ENCODE results near the gene ARL6IP1.

Gene ARL6IP1

DNA sequence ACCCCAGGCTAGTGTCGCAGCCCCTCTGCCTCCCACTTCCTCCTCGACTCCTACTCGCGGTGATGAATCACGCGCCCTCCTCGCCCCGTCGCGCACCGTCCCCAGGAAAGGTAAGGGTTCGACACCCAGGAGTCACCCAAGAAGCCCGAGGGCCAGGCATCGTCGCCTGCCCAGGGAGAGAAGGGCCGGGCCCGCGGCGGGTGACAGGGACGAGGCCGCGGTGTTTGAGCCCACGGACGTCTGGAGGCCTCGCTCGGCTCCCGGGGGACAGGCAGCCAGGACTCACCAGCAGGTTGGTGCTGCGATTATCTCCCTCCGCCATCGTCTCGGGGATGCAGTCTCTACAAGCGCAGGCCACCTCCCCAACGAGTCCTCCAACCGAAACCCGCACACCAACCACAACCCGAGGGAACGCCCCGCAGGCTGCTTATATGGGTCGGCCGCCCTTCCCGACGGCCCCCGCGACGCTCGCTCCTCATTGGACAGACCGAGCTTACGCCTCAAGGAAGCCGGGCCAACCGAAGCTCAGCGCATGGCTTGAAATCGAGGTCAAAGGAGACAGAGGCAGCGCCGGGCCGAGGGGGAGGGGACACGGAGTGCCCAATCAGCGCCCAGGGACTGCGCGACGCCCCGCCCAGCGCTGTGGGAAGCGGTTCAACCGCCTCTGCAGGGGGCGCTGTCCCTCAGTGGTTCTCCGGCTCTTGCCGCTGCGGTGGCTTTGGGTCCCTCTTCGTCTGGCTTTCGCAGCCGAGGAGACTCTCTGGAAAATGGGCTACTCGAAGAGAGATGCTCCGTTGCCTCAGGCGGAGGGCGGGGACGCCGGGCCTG, at the start of gene ARL6IP1:
ARL6IP1 (minus strand) TSS at position 405 of the 828 bp plus-strand sequence; CDS start at position 322, 83 bp downstream.
- peak; percentile 98 for DNase-seq (ENCODE audit: low read depth)

DNA sequence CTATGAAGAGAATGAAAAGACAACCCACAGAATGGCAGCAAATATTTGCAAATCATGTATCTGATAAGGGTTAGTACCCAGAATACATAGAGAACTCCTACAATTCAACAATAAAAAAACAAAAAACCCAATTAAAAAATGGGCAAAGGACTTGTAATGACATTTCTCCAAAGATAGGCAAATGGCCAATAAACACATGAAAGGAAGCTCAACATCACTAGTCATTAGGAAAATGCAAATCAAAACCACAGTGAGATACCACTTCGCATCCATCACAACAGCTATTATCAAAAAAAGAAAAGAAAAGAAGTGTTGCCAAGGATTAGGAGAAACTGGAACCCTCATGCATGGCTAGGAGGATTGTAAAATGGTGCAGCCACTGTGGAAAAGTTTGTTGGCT, 45.1 kb upstream of the ARL6IP1 start:
- DNase-seq (ENCODE audit: low read depth) = no peak

DNA sequence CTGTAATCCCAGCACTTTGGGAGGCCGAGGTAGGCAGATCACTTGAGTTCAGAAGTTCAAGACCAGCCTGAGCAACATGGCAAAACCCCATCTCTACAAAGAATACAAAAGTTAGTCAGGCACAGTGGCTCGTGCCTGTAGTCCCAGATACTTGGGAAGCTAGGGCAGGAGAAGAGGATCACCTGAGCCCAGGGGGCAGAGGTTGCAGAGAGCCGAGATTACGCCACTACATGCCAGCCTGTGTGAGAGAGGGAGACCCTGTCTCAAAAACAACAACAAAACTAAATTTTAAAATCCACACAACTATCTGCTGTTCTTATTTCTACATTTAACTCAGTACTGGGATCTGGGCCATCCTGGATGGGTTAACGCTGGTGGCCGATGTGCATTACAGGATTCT, 41.2 kb upstream of the ARL6IP1 start:
- DNase-seq (ENCODE audit: low read depth) = no peak

DNA sequence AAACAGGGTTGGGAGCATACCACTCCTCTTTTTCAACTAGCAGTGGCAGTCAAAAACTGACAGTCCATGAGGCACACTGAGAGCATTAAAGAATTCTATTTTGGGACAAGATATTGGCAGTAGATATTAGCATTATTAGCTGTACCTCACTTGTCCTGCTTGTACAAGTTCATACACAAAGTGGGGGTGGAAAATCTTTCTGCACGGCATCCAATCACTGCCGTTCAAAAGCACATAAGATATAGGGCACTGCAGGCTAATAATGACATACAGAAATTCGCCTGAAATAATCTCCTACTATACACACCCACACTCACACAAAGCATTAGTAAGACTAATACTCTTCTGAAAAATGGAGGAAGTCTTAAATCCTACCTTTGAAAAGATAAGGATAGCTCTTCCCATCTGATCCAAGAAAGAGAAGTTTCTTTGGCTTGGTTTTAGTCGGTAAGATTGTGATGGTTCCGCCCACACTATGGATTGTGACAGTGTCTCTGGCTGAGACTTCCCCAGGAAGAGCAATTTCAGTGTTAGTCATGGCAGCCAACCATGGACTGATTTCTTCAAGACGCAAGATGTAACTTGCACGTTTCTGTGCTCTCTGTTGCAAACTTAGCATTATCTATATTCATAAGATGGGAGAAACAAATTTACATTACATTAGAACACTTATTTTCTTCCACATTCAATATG, 40.6 kb upstream of the ARL6IP1 start:
- no peak for DNase-seq (ENCODE audit: low read depth)

DNA sequence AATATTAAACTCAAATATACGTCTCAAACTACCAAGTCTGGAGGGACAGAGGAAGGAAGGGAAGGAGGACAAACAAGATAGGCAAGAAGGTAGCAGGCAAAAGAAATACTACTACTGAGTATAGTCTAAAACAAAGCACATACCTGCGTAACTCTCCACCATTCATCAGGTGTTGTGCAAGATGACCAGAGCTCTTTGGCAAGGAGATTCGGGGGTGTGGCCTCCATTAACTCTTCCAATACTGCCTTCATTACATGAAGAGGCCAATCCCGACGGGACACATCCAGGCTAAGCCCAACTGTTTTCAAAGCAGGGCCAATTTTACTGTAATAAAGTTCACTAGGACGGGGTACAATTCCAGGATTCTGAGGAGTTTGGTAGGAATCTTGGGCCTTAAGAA, 38.2 kb upstream of the ARL6IP1 start:
- no peak for DNase-seq (ENCODE audit: low read depth)

DNA sequence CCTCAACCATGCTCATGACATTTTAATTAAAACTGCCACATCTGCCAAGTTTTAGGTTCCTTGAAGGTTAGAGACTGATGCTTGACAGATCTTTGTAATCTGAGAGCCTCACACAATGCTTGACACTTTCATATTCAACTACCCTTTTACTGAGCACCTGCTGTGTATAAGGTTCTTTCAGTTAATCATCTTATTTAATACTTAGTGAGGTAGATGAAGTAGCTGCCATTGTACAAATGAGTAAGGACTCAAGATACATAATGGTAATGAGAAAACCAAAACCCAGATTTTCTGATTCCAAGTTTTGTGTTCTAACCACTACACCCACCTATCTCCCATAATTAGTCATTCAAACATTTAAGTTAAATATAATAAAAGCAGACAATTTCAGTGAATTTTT, 35.4 kb upstream of the ARL6IP1 start:
- no peak for DNase-seq (ENCODE audit: low read depth)

DNA sequence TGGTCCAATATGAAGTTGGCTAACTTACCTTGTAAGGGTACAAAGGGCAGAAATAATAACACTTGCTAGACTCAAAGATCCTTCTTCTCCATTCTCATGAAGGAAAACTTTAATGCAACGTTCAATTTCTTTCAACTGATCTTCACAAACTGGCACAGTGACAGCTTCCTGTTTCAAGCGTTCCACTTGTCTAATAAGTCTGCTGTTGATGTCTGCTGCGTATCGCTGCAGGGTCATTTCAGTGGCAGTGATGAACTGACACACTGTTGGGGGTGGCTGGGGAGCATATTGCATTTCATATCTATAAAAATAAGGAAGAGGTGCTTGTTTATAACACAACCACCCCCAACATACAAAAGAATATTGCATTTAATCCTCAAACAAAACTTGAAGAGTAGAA, 33.5 kb upstream of the ARL6IP1 start:
- no peak for DNase-seq (ENCODE audit: low read depth)

DNA sequence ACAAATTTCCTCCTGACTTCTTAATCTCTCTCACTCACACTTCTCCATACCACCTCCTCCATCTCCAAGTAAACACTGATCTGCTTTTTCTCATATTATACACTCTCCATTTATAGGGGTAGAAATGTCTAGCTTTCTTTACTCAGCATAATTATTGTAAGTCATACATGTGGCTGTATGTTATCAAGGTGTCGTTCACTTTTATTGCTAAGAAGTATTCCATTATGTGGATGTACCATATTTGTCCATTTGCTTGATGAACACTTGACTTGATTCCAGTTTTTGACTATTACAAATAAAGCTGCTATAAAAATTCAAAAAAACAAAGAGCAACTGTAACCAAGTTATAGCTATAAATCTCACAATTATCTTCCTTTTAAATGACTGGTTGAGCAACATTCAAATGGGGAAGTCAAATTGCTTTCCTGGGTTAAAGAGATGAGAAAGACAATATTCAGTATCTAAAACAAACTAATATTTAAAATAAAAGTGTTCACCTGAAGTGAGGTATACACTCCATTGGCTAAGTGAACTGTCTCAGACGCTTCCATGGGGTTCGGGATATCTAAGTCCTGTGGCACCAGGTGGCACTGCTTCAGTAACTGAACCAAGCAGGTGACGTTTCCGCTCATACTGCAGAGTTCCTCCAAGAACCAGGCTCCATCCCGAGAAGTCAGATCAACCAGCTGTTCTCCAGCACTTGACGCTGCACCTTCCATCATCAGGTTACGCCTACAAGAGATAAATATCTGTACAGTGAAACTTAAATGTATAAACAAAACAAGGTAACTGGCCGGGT, 32.6 kb upstream of the ARL6IP1 start:
- DNase-seq (ENCODE audit: low read depth) = no peak

DNA sequence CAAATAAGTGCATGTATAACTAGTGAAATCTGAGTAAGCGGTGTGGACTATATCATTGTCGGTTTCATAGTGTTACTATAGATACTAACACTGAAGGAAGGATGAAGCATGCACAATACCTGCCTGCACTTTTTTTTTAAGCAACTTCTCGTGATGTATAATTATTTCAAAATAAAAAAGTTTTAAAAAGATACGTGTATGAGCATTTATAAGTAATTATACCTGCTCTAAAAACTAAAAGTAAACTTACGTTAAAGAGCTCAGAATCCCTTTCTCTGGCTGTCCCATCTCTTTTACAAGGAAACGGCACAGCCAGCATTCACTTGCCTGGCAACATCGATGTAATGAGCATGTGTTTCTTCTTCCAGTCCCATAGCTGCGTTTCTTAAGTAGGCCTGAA, 31.3 kb upstream of the ARL6IP1 start:
- no peak for DNase-seq (ENCODE audit: low read depth)

DNA sequence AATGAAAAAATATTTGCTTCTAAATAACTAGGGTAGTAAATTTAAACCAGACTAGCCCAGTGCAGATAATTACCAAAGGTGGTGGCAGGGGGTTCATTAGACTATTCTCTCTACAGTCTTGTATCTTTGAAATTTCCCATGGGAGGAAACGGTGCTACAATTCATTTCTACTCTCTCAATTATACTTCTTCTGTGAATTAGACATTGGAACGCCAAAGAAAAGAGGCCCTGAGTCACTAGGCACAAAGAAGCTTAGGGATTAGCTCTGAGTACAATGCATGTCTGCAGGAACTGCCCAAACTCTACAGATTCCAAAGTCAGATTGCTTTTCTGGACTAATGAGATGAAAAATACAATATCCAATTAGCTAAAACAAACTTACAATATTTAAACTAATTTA, 30.7 kb upstream of the ARL6IP1 start:
- no peak for DNase-seq (ENCODE audit: low read depth)

DNA sequence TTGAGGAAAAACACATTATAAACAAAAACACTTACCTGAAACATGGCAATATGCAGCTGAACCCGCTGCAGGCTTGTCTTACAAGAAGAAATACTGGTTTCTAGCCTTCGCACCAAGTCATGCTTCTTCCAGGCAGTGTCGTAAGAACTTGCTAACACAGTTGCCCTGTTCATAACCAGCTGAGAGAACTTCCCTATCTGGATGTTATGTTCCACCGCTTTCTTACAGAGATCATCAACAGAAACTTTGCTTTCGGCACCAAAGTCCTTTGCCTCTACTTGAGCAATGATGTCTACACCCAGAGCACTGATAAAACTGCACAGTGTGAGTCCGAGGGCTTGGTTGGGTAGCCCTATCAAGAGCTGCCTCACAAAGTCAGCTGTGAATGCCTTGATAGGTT, 27.9 kb upstream of the ARL6IP1 start:
- no peak for DNase-seq (ENCODE audit: low read depth)

DNA sequence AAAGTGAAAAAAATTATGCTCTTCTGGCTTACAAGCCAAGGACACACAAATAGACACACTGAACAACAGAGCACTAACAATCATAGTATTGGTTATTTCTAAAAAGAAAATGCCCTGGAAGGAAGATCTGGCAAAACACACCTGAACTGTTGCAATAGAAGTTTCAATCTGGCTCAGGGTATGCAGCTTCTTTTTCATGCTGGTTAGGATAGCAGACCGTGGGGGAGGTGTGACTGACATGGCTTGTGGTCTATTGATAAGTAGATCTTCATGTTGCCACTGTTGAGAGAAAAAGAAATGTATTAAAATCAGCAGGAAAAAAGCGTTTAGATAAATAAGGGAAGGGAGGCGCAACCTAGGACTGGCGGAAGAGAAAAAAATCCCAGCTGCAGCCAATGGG, 26.5 kb upstream of the ARL6IP1 start:
- no peak for DNase-seq (ENCODE audit: low read depth)

DNA sequence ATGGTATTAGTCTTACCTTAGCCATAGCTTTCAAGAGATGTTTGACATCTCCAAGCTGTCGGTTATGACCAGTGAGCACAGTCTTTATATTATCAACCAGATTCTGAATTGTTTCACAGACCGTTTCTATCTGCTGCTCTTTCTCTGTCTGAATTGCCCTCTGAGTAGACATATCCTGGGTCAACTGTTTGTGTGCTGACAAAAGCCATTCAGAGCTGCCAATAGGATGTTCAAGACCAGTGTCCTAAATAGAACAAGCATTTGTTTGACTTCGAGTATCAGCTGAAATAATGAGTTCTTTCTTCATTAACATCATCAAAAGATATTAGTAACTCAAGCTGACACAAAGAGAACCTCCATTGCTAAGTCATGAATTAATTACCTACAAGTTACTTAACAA, 14.9 kb upstream of the ARL6IP1 start:
- no peak for DNase-seq (ENCODE audit: low read depth)

DNA sequence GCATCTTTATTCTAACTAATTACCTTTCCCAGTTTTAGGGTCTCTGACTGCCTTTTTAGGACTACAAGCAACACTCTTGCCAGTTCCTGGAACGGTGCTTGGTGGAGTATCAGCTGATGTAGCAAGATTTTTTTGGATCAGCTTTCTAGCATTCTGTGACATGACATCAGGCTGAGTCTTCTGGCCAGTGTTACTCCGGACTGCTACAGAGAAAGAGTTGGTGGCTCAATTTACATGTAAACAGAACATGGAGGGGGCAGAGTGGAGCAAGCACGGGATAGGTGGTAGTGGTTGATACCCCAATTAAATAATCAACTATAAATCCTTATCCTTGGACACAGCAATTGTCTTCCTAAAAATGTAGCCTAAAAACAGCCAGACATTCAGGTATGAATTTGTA, 10.6 kb upstream of the ARL6IP1 start:
- no peak for DNase-seq (ENCODE audit: low read depth)

DNA sequence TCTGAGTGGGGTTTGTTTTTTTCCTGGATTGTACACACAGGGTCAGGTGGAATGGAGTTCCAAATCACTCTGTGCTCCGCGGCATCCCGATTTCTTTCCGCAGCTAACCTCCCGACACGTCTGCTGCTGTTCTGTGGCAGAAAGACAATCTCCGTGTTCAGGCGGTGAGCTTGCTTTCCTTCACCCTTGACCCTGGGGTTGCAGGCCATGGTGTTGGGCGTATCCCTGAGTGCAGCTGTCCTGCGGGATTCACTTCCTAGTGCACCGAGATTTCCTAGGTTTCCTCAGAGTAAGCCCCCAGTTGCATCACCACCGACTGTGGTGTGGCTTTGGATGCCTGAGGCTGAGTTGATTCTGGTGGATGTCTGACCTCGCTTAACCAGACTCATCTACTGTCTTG, 7.8 kb upstream of the ARL6IP1 start:
- no peak for DNase-seq (ENCODE audit: low read depth)

DNA sequence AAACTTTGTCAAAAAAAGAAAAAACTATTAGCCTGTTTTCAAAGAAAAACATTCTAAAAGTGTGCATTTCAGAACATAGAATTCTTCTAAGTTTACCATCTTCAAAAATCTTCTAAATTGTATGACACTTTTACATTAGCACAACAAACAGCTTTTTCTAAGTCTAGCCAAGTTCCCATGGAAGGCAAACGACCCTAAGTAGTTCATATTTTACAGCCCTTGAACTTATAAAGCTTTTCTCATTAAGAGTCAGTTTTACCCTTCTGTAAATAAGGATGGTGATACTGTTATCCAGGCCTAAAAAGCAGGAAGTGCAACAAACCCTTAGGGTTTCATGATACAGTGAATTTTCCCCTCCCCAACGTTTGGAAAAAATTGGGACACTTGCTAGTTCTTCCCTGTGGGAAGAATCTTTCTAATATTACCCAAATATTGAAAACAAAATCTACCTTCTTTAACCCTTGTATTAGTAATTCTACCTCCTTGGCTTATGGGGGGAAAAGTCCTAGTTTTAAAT, 4.0 kb upstream of the ARL6IP1 start:
- DNase-seq (ENCODE audit: low read depth) = no peak

DNA sequence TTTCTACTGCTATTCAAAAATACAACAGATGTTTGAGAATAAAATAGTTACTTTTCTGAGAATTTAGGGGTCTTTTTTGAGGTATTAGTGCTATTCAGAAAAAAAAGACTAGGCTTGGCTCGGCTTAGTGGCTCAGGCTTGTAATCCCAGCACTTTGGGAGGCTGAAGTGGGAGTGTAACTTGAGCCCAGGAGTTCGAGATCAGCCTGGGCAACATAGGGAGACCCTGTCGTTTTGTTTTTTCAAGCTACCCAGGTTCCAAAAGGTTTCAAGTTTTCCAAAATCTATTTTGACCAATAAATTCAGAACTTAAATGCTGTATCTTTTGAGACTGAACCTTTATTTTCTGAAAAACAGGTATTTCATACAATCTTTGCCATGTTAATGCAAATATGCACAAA, 3.2 kb upstream of the ARL6IP1 start:
- no peak for DNase-seq (ENCODE audit: low read depth)

DNA sequence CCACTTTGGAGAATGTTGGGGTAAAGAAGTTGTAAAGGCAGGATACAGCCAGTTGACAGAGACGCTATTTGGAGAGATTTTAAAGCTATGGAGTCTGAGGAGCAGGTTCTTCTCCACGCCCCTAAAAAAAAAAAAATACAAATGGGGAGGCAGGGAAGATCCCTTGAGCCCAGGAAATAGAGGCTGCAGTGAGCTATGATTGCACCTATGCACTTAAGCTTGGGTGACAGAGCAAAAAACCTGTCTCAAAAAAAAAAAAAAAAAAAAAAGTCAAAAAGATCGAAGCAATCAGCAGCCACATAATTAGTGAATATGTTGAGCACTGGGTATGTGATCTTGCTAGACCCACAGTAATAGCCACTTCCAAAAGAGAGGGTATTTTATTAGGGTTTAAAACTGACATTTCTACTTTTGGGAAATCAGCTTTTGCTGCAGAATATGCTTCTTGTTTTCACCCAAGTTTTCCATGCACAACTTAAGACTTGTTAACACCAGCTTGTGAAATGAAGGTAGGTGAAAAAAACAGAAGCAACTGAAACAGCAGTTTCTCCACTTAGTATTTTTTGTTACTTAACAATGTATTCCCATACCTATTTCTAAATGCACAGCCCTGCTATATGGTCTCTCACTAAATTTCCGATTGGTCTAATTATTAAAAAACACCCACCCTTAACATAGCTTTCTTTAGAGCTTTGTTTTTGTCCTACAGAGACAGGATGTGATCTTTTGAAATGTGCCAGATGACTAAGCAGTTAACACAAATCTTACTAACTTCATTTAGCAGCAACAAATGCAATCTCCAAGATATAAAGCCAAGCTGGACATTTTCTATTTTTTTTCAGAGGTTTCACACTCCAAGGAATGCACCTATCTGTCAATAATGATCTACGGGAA, 2.5 kb upstream of the ARL6IP1 start:
- DNase-seq (ENCODE audit: low read depth) = no peak

DNA sequence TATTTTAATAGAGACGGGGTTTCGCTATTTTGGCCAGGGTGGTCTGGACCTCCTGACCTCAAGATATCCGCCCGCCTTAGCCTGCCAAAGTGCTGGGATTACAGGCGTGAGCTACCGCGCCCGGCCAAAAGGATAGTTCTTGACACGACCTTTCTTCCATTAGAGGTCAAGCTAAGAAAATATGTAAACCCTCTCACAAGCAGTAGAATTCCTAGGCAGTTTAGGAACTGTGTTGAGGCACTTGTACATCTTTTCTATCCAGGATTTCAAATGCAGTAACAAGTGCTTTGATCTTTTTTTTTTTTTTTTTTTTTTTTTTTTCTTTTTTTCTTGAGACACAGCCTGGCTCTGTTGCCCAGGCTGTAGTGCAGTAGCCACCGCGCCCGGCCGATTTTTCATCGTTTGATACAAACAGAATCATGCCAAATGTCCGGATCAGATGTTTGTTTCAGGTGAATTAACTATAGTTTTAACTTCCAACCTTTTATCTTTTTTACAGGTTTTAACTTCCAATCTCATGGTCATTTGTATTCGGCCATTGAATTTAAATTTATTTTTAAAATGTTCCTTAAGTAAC, 1.5 kb upstream of the ARL6IP1 start:
- no peak for DNase-seq (ENCODE audit: low read depth)

DNA sequence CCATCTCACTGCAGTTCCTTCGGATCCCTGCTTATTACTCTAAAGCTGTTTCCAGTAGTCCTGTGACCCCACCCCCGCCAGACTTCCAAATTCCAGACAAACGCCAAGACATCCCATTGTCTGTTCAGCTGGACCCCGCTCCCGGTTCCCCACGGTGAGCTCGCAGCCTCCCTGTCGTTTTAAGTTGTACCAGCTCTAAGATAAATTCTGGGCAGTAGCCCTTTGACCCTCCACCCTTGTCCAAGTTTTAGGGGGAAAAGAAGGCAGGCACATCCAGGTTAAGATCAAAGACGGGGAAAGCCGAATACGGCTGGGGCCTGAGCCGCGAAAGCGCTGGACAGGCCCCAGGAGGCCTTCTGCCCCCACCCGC, 589 bp downstream of the ARL6IP1 start:
- no peak for DNase-seq (ENCODE audit: low read depth)

DNA sequence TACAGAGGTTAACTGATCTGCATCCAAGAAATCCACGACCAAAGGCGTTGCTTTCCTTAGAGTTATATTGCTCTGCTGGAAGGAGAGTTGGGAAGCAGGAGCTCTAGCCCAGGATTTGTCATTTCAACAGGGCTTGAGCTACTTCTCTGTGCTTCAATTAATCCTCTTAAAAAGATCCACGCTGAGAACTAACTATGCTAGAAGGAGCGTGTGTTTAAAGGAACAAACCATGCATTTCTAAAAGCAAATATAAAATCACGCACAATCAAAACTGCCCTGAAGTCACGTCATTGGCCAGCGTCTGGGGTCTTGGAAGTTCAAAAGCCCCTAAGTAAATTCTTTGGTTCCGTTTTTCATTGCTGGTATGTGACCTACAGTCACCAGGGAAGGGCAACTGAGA, 1.1 kb downstream of the ARL6IP1 start:
- no peak for DNase-seq (ENCODE audit: low read depth)

Data from activated T-helper 1 cell treated with Interleukin-2 at 50 U/mL for 16 hours (primary cell).